Loucy (cell line): Measurements from ENCODE around the gene PDK1.

Source experiments
- H2AFZ ChIP-seq: fragments of 200-600 bp; sonication (generic); 2 replicates; pipeline ENCODE4 v1.6.0; 2016; ENCODE audit warnings: antibody characterized with exemption, mild to moderate bottlenecking, low read length, moderate library complexity
- H3F3A ChIP-seq: fragments of 200-600 bp; 2 replicates; pipeline ENCODE4 v1.6.0; 2016; ENCODE audit warnings: antibody characterized with exemption, low read depth, mild to moderate bottlenecking
- H3K27me3 ChIP-seq: fragments of 200-600 bp; sonication (generic); 2 replicates; pipeline ENCODE4 v1.6.1; 2014; ENCODE audit warnings: low read length, mild to moderate bottlenecking; ENCODE audit not compliant: insufficient read depth, poor library complexity, severe bottlenecking
- H3K36me3 ChIP-seq: fragments of 200-600 bp; sonication (generic); 2 replicates; pipeline ENCODE4 v1.6.1; 2016; ENCODE audit warnings: low read length; ENCODE audit not compliant: insufficient read depth
- H3K4me1 ChIP-seq: fragments of 200-600 bp; sonication (generic); 2 replicates; pipeline ENCODE4 v1.5.1; 2014; ENCODE audit warnings: low read length, mild to moderate bottlenecking; ENCODE audit not compliant: insufficient read depth, poor library complexity, severe bottlenecking
- H3K4me2 ChIP-seq: fragments of 200-600 bp; sonication (generic); 2 replicates; pipeline ENCODE4 v1.6.0; 2014; ENCODE audit warnings: antibody characterized with exemption, low read length, low read depth, mild to moderate bottlenecking; ENCODE audit not compliant: poor library complexity, severe bottlenecking
- H3K4me3 ChIP-seq: fragments of 200-600 bp; sonication (generic); 2 replicates; pipeline ENCODE4 v1.5.1; 2014; ENCODE audit warnings: low read length, mild to moderate bottlenecking, mixed read lengths; ENCODE audit not compliant: poor library complexity, severe bottlenecking
- H3K79me2 ChIP-seq: fragments of 200-600 bp; sonication (generic); 2 replicates; pipeline ENCODE4 v1.6.1; 2014; ENCODE audit warnings: low read length; ENCODE audit not compliant: insufficient read depth
- H3K9ac ChIP-seq: fragments of 200-600 bp; sonication (generic); 2 replicates; pipeline ENCODE4 v1.6.0; 2014; ENCODE audit warnings: mild to moderate bottlenecking, low read depth, low read length, moderate library complexity; ENCODE audit not compliant: poor library complexity, severe bottlenecking
- H3K9me2 ChIP-seq: fragments of 200-600 bp; sonication (generic); replicated peaks from 2 replicates; pipeline ENCODE4 v1.6.1; 2016; ENCODE audit warnings: low read depth, low read length, mixed read lengths
- H3K9me3 ChIP-seq: fragments of 200-600 bp; sonication (generic); 2 replicates; pipeline ENCODE4 v1.6.1; 2014; ENCODE audit warnings: mild to moderate bottlenecking, antibody characterized with exemption, low read length, low read depth; ENCODE audit not compliant: insufficient read depth
- H4K20me1 ChIP-seq: fragments of 200-600 bp; sonication (generic); 2 replicates; pipeline ENCODE4 v1.6.0; 2014; ENCODE audit warnings: antibody characterized with exemption, low read length, mild to moderate bottlenecking; ENCODE audit not compliant: insufficient read depth, poor library complexity, severe bottlenecking
- EZH2phosphoT487 ChIP-seq: fragments of 200-600 bp; IDR thresholded peaks from 2 replicates; pipeline ENCODE4 v1.6.1; 2018; ENCODE audit warnings: antibody characterized with exemption, mild to moderate bottlenecking, moderate library complexity, borderline replicate concordance
- TF ChIP-seq, protein P1 (sequence below): fragments of 200-600 bp; sonication (generic); conservative IDR thresholded peaks from 2 replicates; pipeline ENCODE4 v1.5.1; 2014; ENCODE audit warnings: mild to moderate bottlenecking, antibody characterized with exemption, low read length

PDK1 gene

GRCh38 chr2:172606285-172606684, 50.4 kb downstream of the PDK1 start:
- TF ChIP-seq EZH2phosphoT487: no peak
- TF ChIP-seq, protein P1, sequence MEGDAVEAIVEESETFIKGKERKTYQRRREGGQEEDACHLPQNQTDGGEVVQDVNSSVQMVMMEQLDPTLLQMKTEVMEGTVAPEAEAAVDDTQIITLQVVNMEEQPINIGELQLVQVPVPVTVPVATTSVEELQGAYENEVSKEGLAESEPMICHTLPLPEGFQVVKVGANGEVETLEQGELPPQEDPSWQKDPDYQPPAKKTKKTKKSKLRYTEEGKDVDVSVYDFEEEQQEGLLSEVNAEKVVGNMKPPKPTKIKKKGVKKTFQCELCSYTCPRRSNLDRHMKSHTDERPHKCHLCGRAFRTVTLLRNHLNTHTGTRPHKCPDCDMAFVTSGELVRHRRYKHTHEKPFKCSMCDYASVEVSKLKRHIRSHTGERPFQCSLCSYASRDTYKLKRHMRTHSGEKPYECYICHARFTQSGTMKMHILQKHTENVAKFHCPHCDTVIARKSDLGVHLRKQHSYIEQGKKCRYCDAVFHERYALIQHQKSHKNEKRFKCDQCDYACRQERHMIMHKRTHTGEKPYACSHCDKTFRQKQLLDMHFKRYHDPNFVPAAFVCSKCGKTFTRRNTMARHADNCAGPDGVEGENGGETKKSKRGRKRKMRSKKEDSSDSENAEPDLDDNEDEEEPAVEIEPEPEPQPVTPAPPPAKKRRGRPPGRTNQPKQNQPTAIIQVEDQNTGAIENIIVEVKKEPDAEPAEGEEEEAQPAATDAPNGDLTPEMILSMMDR: no peak
- H3K36me3 ChIP-seq: no peaks in the 10 kb centered on the region; the same call in 1 of the 2 replicates
- no peak overlapping the region for H2AFZ ChIP-seq

GRCh38 chr2:172607379-172607928, 51.6 kb downstream of the PDK1 start:
- no peaks in the 10 kb centered on the region for H3F3A ChIP-seq
- H3K79me2 ChIP-seq: no peaks in the 10 kb centered on the region
- H3K4me1 ChIP-seq: no peaks in the 10 kb centered on the region
- H4K20me1 ChIP-seq: no peaks in the 10 kb centered on the region
- no peak overlapping the region for H3K4me3 ChIP-seq
- no peaks in the 10 kb centered on the region for H3K9me3 ChIP-seq
- H3K36me3 ChIP-seq: no peaks in the 10 kb centered on the region; the same call in 1 of the 2 replicates
- no peak overlapping the region for H3K4me2 ChIP-seq
- no peak overlapping the region for H3K9ac ChIP-seq
- H3K27me3 ChIP-seq: no peaks in the 10 kb centered on the region
- TF ChIP-seq, protein P1: no peak
- no peak for TF ChIP-seq EZH2phosphoT487
- H2AFZ ChIP-seq: no peak overlapping the region
- H3K9me2 ChIP-seq: no peaks in the 10 kb centered on the region

More at GRCh38 chr2:172606285-172606684, 50.4 kb downstream of the PDK1 start:
- Histone ChIP-seq H3K4me1 (no peaks in the 10 kb centered on the region), H3F3A (no peaks in the 10 kb centered on the region), H3K27me3 (no peaks in the 10 kb centered on the region), H4K20me1 (no peaks in the 10 kb centered on the region), H3K9me2 (no peaks in the 10 kb centered on the region), H3K79me2 (no peaks in the 10 kb centered on the region), H3K9ac (no peak overlapping the region), H3K4me2 (no peak overlapping the region), H3K9me3 (no peaks in the 10 kb centered on the region), H3K4me3 (no peak overlapping the region)

DNA sequence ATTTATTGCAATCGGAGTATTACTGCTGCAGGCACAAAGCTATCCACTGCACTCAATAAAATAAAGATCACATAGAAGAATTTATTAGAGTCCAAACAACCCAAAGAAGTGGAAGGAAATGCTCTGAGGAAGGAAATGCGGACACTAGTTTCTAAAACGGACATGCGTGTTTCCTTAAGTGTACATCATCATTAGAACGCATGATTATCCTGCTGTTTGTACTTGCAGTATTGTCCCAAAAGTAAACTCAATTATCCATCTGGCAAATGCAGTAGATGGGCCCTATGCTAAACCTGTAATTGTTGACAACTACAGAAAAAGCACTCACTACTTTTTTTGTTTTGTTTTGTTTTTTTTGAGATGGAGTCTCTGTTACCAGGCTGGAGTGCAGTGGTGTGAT, 53.6 kb downstream of the PDK1 start:
- Histone ChIP-seq H3F3A (no peaks in the 10 kb centered on the region), H3K4me2 (no peak overlapping the region), H3K4me3 (no peak overlapping the region), H3K4me1 (no peaks in the 10 kb centered on the region), H3K36me3 (no peaks in the 10 kb centered on the region; the same call in 1 of the 2 replicates), H3K27me3 (no peaks in the 10 kb centered on the region), H4K20me1 (no peaks in the 10 kb centered on the region), H3K9ac (no peak overlapping the region), H3K9me3 (no peaks in the 10 kb centered on the region), H3K9me2 (no peaks in the 10 kb centered on the region), H3K79me2 (no peaks in the 10 kb centered on the region), H2AFZ (no peak overlapping the region)
- TF ChIP-seq EZH2phosphoT487: no peak
- TF ChIP-seq, protein P1: no peak
